Islet of Langerhans (tissue), 1 donor: ENCODE data around the gene ALCAM.

Source experiments
- FAIRE-seq: peaks from one replicate; lab custom pipeline; 2011; peaks lifted over from hg19 to GRCh38; lab: Jason Lieb, UNC

The ALCAM gene

DNA sequence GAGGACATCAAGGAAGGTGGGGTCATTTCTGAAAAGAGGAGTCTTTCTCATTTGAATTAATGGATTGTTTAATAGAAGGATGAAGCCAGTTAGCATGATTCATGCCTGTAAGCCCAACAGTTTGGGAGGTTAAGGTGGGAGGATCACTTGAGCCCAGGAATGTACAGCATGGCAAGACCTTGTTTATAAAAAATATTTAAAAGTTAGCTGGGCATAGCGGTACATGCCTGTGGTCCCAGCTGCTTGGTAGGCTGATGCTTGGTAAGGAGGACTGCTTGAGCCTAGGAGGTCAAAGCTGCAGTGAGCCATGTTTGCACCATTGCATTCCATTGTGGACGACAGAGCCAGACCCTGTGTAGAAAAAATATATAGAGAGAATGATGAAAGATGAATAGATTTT is 165.5 kb downstream of the ALCAM start:
- no peak for FAIRE-seq

DNA sequence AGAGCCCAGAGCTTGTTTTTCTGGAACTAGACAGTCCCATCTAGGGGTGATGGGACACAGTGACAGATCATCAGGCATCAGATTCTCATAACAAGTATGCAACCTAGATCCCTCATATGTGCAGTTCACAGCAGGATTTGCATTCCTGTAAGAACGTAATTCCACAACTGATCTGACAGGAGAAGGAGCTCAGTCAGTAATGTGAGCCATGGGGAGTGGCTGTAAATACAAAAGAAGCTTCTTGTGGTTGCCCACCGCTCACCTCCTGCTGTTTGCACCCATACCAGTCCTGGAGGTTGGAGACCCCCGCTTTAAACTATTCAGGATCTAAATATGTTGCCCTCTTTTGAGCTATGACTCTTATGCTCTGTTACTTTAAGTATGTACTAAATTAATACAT is 167.3 kb downstream of the ALCAM start:
- no peak for FAIRE-seq

DNA sequence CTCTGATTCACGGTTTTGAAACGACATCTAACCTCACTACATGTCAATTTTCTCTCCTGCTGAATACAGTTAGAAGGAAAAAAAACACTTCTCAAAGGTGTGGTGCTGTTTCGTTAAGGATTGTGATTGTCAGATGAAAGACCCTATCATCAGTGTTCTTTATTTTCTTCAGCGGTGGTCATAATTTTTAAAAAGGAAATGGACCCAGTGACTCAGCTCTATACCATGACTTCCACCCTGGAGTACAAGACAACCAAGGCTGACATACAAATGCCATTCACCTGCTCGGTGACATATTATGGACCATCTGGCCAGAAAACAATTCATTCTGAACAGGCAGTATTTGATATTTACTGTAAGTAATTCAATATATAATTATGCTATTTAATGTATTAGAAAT is 167.8 kb downstream of the ALCAM start:
- no peak for FAIRE-seq

GRCh38 chr3:105537371-105538080 is 170.8 kb downstream of the ALCAM start:
- FAIRE-seq: no peak

GRCh38 chr3:105538483-105538882 is 171.8 kb downstream of the ALCAM start:
- FAIRE-seq: no peak

GRCh38 chr3:105539897-105540296 is 173.2 kb downstream of the ALCAM start:
- no peak for FAIRE-seq

DNA sequence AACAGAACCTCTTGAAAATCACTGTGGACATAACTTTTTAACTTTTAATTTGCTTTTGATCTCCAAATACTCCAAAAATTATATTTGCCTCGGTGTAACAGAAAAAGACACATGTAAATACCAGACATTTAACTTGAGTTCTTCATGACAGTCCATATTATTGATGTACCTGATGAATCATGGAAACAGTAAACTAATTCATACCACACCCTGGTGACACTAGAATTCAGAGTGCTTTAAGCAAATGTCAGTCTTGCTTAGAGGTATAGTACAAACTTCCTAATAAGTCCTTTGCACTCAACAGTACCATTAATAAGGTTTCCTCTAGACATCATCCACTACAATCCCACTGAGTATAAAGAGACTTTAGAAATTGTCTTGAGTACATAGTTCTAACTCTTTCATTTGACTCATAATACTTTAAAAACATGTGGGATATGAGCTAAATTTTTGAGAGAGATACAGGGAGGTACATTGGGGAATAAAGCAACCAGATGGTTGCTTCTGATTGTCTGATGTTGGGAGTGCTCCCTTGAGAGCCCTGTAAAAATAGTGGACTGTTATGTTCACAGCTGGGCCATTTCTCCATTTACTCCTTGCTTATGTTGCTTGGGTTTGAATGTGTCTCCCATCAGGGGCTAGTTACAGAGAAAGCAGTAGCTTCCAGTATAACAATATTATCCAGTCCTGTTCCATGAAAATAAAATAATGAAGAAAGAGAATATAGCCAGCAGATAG is 175.7 kb downstream of the ALCAM start:
- FAIRE-seq: no peak

DNA sequence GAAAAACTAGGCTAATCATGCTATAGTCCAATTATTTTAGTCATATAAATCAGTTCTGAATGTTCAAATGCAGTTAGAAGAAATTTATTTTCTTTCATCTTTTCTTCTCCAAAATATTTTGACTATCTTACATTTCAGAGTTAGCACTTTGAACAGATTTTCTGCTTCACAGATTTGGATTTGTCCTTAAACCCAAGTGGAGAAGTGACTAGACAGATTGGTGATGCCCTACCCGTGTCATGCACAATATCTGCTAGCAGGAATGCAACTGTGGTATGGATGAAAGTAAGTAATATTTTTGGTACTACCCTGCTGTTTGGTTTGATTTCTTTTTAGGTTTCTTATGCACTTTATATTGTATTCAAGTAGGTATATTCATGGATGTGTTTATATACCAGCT is 178.3 kb downstream of the ALCAM start:
- no peak for FAIRE-seq

GRCh38 chr3:105553851-105554250 is 187.1 kb downstream of the ALCAM start:
- no peak for FAIRE-seq

DNA sequence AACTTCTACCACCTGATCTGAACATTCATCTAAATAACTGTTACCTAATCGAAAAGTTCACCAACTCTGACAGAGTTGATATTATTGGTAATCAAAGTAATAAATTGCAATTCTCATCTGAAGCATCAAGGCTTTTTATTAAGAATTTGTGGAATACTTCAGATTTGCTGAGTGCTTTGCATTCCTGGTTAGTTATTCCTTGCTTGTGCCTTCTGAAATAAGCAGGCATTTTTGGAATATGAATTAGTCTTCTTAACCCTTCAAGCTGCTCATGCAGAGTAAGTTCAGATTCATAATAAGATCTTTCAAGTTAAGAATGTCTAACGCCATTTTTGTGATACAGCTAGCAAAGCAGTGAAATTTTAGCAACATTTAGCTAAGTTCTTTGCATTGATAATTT is 188.5 kb downstream of the ALCAM start:
- FAIRE-seq: no peak

- no peak for FAIRE-seq
Measured at GRCh38 chr3:105559856-105560255, 193.1 kb downstream of the ALCAM start.

- FAIRE-seq: no peak
Measured at GRCh38 chr3:105561876-105562275, 195.2 kb downstream of the ALCAM start.

- no peak for FAIRE-seq
Measured at GRCh38 chr3:105564546-105565288, 198.0 kb downstream of the ALCAM start.

DNA sequence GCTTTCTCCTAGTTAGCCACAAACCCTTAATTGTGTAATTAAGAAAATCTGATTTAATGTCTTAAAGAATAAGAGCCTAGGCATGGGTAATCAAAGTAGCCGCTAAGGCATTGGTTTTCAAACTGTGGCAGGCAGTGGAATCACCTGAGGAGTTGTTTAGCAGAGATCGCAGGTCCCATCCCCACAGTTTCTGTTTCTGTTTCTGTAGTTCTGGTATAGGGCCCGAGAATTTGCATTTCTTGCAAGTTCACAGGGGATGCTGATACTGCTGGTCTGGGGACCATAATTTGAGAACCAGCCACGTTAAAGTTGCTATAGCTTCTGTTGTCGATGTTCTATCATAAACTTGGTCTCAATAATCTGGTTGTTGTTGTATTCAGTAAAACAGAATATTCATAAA is 204.3 kb downstream of the ALCAM start:
- FAIRE-seq: no peak

DNA sequence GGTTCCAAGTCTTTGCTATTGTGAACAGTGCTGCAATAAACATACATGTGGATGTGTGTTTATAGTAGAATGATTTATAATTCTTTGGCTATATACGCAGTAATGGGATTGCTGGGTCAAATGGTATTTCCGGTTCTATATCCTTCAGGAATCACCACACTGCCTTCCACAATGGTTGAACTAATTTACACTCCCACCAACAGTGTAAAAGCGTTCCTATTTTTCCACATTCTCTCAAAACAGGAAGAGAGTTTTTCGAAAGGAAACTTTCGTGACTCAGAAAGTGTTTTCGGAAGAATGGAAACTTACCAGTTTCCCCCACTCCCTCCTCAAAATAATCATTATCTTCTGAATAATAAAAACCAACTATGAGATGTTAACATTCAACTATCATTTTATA is 205.8 kb downstream of the ALCAM start:
- FAIRE-seq: no peak

GRCh38 chr3:105579439-105579838 is 212.7 kb downstream of the ALCAM start:
- FAIRE-seq: no peak

DNA sequence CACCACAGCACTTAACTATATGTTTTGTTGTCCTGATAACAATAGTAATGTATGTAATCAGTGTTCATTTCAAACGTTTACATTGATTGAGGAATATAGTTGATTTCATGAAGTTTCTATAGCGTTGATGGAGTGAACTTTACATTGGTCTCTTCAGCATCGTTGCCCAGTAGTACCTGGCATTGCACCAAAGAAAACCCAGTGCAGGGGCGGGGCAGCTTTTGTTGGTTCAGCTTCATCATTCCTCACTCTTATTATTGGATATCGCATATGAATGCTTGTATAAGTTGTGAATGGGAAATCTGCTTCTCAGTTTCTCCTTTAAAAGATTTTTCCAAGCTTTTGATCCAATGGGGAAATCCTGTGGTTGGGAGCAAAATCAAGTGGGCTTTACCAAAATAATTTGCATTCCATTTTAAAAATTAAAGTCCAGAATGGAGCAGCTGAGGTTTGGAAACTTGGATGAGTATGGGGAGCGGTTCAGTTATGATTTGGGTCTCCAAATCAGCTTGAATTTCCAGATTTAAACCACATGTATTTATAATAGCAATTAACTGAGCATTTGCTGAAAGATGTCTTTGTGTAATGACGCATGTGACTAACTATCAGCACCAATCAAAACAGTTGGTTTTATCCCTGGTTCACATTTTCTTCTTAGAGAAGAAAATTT is 213.7 kb downstream of the ALCAM start:
- no peak for FAIRE-seq

- FAIRE-seq: no peak
Measured at GRCh38 chr3:105582015-105582414, 215.3 kb downstream of the ALCAM start.

DNA sequence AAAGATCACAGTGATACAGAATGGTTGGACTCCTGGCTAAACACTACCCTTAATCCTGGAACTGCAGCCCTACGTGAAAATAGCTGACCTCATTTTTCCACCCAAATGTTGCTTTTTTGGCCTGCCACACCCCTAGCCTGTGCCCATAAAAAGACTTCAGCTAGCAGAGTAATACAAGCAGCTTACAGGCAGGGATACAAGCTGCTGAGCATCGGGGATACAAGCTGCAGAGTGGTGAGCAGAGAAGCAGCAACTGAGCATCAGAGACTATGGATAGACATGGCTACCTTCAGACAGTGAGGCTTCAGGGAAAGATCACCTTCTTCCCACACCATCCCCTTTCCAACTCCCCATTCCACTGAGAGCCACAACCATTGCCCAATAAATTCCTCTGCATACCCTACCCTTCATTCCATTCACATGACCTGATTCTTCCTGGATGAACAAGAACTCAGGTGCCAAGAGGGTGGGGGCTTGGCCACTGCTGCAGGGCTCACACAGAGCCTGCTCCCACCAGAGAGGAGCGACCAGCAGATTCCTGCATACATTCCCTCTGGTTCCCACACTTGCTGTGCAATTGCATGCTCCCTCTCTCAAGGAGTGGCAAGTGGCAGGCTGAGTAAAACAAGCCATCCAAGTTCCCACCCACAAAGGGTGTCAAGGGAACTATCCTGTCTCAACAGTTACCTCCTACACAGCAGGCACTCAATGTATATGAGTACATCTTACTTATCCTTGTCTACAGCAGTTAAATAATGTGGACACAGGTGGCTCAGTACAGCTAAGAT is 217.5 kb downstream of the ALCAM start:
- no peak for FAIRE-seq

GRCh38 chr3:105593315-105593714 is 226.6 kb downstream of the ALCAM start:
- no peak for FAIRE-seq

DNA sequence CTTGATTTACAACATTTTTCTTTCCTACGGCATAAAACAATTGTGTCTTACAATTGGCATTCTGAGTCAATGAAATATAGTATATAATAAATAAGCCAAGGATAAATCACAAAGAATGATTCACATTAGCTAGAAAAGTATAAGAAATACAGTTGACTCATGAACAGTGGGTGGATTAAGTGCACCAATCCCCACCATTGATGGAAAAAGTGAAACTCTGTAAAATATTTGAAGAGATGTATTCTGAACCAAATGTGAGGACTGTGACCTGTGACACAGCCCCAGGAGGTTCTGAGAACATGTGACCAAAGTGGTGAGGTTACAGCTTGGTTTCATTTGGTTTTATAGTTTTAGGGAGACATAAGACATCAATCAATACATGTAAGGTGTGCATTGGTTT is 227.5 kb downstream of the ALCAM start:
- no peak for FAIRE-seq
